ENCODE results near the gene NSMF. TPM values are rescaled to one million over a fixed set of nuclear protein-coding genes. Genes with fewer than 3 reads are reported as not detected.

NSMF gene
- total RNA-seq, 4 donors from 2014 or later: 50.1 to 58.5 (median 54.2) TPM

DNA sequence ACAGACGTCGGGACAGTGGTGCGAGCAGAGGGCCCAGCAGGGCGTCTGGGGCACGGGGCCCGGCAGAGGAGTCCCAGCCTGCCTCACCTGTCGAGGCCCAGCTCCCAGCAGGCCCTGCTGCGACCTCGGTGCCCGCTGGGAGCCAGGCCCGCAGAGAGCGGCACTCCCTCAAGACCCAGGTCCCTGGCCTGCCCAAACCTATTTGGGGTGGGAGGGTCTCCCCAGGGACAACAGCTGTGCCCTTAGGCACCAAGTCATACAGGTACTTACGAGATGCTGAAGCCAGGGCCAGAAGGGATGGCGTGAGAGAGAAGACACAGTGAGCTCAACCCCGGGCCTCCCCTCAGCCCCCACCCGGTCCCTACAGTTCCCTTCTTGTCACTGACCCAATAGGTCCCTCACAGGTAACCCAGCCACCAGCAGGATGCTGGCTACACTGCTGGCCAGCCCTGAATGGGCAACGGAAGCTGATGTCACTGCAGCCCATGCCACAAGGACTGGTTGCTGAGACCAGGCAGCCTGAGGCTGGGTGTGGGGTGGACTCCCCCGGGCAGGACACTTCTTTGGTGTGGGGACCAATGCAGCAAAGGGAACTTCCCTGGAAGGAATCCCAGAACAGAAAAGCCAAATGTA is 3.7 kb downstream of the NSMF start:
- TF ChIP-seq POLR2A (IDR thresholded peaks at IDR 0.05) (no peak), CTCF (IDR thresholded peaks at IDR 0.05) (no peak)
- no peaks in the 10 kb centered on the region for H3K27me3 ChIP-seq
- peaks cover 21 to 43% of the 10 kb centered on the region in 2 donors for H3K4me1 ChIP-seq
- H3K9me3 ChIP-seq: no peaks in the 10 kb centered on the region
- 93 to 100% methylated on average over 5 to 14 of the region's 18 CpGs for WGBS, 2 donors
- H3K36me3 ChIP-seq: no peaks in the 10 kb centered on the region
- no peak overlapping the region for H3K4me3 ChIP-seq (replicated peaks in 1 of 3)
- H3K27ac ChIP-seq: no peak overlapping the region
- intact Hi-C loops (cut with DNase I): no loop called here
- no peak for DNase-seq

DNA sequence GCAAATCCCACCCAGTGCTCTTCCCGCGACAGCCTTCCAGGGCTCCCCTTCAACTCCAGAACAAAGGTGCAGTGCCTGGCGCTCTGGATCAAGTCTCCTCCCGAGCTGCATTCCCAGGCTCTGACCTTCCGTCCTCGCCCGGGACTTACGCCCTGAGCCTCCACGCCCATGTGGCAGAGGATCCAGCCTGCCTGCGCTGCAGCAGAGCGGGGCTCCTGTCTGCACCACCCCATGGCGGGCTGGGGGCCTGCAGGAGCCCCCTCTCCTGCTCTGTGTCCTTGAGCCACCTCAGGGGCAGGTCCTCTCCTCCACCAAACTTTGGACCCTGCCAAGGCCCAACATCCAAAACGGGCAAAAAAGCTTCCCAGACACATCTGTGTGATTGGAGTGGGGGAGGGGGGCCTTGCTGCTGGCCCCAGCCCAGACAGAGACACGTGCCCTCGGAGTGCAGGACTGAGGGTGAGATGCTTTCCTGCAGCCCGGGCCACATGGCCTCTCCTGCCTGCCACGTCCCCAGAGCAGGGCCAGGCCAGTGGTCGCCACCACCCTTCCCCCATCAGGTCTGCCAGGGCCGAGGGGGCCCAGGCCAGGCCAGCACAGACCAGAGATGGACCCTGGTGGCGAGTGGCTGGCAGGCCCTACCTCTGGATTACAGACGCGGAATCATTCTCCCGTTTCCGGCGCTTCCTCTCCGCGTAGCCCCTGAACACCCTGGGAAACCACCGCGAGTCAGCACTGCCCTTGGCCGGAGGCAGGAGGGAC is 4.4 kb downstream of the NSMF start:
- Histone ChIP-seq H3K9me3 (no peaks in the 10 kb centered on the region), H3K4me3 (replicated peaks in 1 of 3) (peak overlapping the region in 1 of 3 donors; percentile 4), H3K27ac (no peak overlapping the region), H3K4me1 (peaks cover 20 to 40% of the 10 kb centered on the region in 2 donors), H3K36me3 (no peaks in the 10 kb centered on the region), H3K27me3 (no peaks in the 10 kb centered on the region)
- DNase-seq: no peak
- intact Hi-C loops (cut with DNase I): no loop called here
- TF ChIP-seq CTCF (IDR thresholded peaks at IDR 0.05): no peak
- no peak for TF ChIP-seq POLR2A (IDR thresholded peaks at IDR 0.05)
- WGBS, 2 donors: 69 to 71% methylated on average over 20 to 25 of the region's 30 CpGs

GRCh38 chr9:137454145-137454596 is 5.0 kb downstream of the NSMF start:
- Histone ChIP-seq H3K9me3 (no peaks in the 10 kb centered on the region), H3K27ac (no peak overlapping the region), H3K4me3 (replicated peaks in 1 of 3) (peak overlapping the region in 1 of 3 donors; percentile 4), H3K27me3 (no peaks in the 10 kb centered on the region), H3K4me1 (peaks cover 16 to 35% of the 10 kb centered on the region in 2 donors), H3K36me3 (no peaks in the 10 kb centered on the region)
- 4 to 15% methylated on average over 4 to 13 of the region's 24 CpGs for WGBS, 2 donors
- TF ChIP-seq CTCF (IDR thresholded peaks at IDR 0.05): no peak
- TF ChIP-seq POLR2A (IDR thresholded peaks at IDR 0.05): no peak
- DNase-seq: peak; percentile 36 to 56
- intact Hi-C loops (cut with DNase I): no loop called here

- no peak overlapping the region for H3K27ac ChIP-seq
Measured at GRCh38 chr9:137453643-137454081, 5.5 kb downstream of the NSMF start.

More at GRCh38 chr9:137453643-137454081, 5.5 kb downstream of the NSMF start:
- TF ChIP-seq POLR2A (IDR thresholded peaks at IDR 0.05) (no peak), CTCF (IDR thresholded peaks at IDR 0.05) (no peak)
- peak; percentile 61 for DNase-seq
- H3K4me1 ChIP-seq: peaks cover 16 to 34% of the 10 kb centered on the region in 2 donors
- no peaks in the 10 kb centered on the region for H3K9me3 ChIP-seq
- no peaks in the 10 kb centered on the region for H3K36me3 ChIP-seq
- H3K27me3 ChIP-seq: no peaks in the 10 kb centered on the region
- intact Hi-C loops (cut with DNase I): no loop called here
- 3 to 4% methylated on average over 4 to 6 of the region's 25 CpGs for WGBS, 2 donors
- no peak overlapping the region for H3K4me3 ChIP-seq (replicated peaks in 1 of 3)

Measured in thyroid gland (tissue), 4 donors.